Stimulated activated CD4-positive, alpha-beta T cell treated with anti-CD3 and anti-CD28 coated beads, Interleukin-4, amount 100 ng/mL, for 4 hours (primary cell): Measurements from ENCODE around the gene FAM72B.
A peak's percentile ranks its signal among the peaks of the same experiment; 100 is the strongest.
"Not testable (repeated sequence)": the region's sequence is repeated elsewhere in the genome, so short reads cannot be mapped to it uniquely, and the experiment has no call there.

Source experiments
- DNase-seq, 2 experiments: peaks; one replicate each; pipeline ENCODE4 v3.0.0-alpha.2; 2020

Gene FAM72B

DNA sequence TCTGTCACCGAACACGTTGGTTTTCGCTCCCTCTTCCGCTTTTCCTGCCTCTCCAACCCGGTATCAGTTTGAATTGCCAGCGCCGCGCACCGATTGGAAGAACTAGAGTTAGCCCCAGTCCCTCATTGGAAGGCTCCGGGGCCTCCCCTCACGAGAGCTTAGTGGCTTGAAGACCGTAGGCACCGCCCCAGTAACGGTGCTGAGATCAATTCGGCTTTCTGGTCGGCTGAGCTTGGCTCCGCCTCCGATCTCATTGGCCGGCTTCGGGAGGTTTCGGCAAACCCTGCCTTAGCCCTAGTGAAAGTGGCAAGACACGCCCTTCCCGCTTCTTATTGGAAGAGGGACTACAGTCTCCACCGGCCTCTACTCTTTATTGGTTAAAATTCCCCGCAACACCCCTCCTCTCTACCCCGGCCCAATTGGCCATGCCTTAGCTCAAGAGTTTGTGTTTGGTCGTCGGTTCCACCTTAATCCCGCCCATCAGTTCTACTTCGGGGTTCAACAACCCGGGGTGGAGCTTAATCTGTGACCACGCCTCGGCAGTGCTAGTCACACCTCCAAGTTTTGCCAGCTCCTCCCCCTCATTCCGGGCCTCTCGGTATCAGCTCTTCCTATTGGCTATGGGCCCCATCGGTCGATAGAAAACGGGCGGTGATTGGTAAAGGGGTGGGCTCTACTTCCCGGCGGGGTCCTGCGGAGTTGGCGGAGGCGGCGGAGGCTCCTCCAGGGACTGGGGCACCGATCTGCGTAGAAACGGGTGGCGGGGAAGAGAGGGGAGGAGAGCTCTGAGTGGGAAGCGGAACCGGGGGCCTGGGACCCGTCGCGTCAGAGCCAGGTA is at the start of gene FAM72B, which contains the start of gene SRGAP2C:
Gene FAM72B, minus strand, starts transcription at position 51 of the 838 bp plus-strand sequence. CDS start 851 bp downstream, outside the sequence.
Gene SRGAP2C, plus strand, starts transcription at position 686 of the 838 bp plus-strand sequence. CDS start 2,472 bp downstream, outside the sequence.
- DNase-seq = peak; percentile 72 to 94

DNA sequence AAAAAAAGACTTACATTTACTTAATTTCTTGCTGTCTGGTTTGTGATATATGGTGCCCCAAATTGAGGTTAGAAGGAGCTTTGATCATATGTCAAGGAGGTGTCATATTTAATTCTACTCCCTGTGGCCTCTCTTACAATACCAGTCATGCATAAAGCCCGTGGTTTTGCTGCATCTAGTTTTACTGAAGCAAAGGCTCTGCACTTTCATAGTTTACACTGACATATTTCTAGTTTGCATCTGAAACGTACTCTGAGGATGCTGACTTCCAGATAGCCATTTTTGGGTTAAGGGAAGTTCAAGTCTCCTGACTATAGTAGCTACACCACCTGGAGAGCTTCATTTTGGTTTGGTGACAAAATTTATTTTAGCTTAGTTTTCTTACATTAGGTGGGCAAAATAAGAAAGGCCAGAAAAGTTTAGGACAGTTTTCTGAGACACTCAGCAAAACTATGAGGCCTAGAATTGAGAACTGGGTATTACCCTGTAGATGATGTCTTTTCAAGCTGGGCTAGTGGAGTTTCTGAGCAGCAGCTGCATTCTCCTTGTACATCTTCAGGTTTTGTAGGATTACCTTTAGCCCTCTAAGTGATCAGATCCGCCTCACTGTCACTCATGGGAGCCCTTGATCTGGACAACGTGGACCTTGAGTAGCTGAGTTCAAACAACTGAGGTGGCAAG is 48.4 kb upstream of the FAM72B start:
- not testable (repeated sequence) for DNase-seq

DNA sequence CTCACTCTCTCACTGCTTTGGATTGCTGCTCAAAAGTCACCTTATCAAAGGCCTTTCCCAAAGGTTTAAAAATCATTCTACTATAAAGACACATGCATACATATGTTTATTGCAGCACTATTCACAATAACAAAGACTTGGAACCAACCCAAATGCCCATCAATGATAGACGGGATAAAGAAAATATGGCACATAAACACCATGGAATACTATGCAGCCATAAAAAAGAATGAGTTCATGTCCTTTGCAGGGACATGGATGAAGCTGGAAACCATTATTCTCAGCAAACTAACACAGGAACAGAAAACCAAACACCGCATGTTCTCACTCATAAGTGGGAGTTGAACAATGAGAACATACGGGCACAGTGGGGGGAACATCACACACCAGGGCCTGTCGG is 46.5 kb upstream of the FAM72B start:
- not testable (repeated sequence) for DNase-seq

DNA sequence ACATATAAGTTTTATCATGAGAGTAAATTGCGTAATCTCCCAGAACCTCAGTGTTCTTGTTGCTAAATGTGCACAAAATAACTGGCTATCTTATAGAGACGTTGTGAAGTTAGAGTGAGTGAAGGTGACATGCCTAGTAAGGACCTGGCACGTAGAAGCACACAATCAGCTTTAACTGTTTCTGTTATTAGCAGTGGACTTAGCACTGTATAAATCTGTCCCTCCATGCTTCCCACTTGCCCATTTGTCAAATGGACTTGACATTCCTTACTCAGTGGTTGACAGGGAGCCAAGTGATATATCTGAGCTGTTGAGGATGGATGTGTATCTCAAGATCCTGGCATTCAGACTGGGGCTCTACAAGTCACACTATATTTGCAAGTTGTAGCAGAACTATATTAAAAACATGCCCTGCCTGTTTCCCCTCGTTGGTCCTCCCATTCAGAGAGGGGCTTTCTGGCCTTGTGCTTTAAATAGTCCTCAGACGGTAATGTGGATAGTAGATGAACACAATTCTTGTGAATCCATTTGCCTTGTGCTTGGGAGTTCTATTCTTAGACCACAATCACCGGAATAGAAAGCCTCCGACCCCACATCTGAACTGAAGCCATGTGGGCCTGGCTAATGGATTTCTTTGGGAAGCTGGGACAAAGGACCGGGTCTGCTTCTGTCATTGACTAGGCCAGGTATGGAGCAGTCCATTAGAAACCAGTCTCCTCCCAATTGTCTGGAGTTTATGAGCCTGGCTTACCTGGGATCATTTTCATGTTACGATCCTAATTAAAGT is 43.6 kb upstream of the FAM72B start:
- DNase-seq = not testable (repeated sequence)

DNA sequence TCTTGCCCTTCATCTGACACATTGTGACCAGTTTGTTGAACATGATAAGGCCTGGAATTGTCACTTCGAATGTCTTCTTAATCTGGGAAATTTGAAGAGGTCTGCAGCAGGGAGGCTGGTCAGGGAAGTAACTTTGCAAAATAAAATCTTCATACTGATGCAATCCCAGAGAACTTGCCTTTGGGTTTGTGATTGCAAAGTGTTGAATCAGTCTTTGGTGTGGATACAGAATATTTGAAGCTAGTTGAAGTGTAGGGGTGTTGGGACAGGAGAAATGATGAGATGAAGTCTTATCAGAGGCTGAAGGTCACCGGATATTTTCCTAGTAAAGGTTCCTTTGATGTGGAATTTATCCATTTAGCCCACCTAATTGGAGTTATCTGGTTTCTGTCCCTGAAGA is 42.8 kb upstream of the FAM72B start:
- not testable (repeated sequence) for DNase-seq

DNA sequence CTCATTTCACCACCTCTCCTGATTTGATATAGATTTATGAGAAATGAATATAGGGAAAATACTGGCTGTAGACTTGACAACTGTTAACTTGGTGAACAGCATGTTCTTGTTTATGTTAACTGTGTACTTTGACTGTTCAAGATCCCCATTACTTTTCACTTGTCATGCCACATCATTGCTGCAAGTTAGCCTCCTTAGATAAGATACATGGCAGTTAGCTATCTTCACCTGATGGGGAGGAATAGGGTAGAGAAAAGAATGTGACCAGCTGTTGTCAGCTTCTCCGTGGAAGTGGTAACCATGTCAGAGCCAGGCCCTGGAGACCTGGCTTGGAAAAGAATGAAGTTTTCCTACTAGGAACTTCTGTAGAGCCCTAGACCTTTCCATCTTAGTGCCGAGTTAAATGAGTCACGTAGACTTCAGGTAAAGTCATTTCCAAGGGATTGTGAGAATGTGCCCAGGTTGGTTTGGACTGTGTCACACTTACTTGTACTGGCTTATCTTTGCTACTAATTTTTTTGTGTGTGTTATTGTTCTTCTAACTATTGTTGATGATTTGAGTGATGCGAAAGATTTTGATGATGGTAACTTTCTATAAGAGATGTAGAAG is 42.3 kb upstream of the FAM72B start:
- DNase-seq = not testable (repeated sequence)

DNA sequence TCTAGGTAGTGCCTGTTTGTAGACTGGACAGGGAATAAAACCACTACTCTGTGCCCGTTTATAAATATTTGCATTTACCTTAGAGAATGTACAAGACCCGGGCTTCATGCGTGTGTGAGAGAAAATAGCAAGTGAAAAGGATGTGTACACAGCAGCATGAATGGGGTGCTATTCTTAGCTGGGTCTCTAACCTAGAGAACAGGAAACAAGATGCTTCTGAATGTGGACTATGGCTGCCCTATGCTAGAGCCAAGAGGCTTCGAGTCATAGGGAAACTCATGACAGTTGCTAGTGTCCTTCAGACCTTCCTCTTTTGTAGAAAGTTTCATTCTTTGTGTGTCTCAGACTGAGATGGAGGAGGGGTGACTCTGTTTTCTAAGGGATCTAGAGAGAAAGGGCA is 40.6 kb upstream of the FAM72B start:
- DNase-seq = not testable (repeated sequence)

DNA sequence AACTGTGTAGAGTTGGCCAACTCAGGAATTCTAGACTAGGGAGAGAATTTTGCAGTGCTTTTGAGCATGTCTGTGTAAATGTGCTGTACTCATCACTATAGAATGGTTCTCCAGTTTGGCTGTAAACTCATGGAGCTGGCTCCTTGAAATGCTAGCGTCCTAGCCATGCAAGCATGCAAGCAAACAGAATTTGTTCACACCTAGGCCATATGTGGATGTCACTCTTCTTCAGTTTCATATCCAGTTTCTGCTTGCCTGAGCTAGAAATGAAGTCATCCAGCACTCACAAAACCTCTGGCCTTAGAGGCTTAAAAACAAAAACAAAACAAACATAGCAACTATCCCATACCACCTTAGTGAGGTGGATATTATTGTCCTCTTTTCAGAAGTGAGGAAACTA is 37.6 kb upstream of the FAM72B start:
- DNase-seq = not testable (repeated sequence)

DNA sequence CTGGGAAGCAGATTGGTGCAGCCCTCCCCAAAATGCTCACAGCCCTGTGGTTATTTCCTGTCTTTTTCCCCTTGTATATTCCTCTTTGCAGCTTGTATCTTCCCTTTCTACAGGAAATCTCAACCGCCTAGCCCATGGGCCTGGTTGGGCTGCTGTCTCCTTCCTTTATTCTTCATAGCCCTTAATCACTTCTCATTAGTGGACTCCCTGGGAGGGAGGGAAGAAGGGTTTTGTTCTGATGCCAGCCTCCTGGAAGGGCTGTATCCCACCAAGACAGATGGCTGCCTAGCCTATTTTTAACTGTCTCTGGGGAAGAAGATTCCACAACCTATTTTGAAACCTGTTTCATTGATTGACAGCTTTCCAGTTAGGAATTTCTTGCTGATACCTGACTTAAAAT is 32.5 kb upstream of the FAM72B start:
- not testable (repeated sequence) for DNase-seq

DNA sequence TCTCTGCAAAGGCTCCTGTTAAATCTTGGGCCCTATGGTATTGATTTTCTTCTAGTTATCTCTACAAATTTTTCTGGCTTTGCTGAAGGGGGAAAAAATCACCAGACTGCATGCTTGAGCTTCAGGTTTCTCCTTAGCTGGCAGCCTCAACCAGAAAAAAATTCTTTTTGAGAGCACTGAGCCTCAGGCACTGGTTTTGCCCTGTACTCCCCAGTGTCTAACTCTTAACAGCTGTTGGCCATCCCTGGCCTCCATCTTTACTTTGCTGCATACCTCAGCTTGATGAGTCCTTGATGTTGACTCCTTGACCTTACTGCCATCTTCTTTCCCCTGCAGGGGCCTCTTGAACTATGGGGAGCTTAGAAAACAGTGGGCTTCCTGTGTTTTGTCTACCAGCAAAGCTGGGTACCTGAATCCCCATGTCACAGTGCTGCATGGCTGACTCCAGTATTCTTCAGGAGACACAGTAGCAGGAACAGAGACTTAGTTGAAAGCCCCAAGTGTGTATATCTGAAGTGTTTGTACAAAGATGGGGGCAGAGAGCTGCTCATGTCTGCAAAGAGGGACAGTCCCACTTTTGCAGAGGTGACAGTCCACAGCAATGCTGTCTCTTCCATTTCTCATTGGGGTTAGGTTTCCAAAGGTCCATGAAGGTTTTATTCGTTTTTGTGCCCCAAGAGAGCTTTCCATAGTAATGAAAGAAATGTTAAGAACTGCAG is 31.7 kb upstream of the FAM72B start:
- DNase-seq = not testable (repeated sequence)

DNA sequence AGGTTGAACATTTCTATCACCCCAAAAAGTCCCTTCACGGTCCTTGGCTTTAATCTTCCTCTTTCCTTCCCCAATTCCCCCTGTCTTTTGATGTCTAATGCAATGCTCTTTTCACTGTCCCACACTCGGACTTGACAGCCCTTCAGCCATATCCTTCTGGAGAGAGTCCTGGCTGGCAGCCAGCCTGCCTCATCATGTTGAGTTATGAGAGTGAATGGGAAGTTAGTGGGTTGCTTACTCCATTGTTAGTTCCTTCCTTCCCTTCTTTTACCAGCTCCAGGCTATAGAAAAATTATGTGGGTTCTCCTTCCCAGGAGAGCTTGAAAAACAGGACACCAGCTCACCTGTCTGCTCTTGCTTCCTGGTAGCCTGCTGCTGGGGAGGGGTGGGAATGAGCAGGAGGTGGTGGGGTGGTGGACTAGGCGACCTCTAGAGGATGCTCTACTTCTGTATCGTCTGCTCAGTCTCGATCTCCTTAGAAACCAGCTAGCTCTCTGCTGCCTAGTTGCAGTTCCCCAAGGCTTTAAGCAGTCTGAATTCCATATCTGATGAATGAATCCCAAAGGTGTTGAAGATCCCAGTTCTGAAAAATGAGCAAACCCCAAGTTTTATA is 30.5 kb upstream of the FAM72B start:
- DNase-seq = not testable (repeated sequence)

DNA sequence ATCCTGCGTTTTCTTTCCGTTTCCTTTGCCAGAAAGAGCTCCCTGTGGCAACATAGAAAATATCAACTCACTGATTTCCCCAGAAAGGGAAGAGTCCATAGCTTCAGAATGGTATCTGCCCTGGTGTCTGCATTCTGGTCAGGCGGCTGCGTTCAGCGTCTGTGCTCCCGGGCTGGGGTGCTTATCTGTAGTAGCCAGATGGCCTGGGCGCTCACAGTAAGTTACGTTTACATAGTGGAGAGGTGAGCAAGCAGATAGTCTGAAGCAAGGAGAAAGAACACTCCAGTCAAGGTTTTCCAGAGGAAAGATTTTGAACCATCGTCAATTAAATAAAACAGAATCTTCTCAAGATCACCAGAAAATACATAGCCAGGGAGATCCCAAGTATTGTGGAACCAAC is 29.4 kb upstream of the FAM72B start:
- not testable (repeated sequence) for DNase-seq

DNA sequence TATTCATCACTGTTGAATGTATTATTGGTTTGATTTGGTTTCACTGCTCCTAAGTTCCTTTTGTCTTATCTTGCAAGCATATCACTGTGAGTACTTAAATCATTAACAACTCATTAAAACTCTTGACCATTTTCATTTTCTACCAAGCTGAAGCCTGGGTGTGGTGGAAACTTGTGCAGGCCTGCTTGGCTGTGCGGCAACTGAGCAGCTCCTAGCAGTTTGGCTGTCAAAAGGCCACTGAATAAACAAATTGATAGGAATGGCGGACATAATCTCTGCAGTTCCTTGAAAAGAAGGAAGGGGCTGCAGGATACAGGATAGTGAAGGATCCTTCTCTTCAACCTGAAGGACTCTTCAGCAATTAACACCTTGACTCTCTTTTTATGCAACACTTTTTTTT is 26.6 kb upstream of the FAM72B start:
- not testable (repeated sequence) for DNase-seq

DNA sequence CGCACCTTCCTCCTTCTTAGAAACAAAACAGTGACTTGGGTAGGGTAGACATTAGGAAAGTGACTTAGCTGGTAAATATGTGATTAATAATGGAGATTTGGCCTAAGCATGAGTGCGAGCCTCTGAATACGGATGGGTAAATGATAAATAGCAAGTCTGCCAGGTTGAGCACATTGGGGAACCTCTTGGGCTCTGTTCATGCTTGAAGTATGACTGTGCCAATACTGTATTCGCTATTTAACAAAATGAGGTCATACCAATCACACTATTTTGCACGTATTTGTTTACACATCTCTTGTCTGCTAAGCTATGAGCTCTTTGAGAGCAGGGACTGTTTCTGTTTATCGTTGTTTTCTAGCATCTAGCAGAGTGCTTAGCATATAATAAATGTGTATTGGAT is 24.2 kb upstream of the FAM72B start:
- DNase-seq = not testable (repeated sequence)

DNA sequence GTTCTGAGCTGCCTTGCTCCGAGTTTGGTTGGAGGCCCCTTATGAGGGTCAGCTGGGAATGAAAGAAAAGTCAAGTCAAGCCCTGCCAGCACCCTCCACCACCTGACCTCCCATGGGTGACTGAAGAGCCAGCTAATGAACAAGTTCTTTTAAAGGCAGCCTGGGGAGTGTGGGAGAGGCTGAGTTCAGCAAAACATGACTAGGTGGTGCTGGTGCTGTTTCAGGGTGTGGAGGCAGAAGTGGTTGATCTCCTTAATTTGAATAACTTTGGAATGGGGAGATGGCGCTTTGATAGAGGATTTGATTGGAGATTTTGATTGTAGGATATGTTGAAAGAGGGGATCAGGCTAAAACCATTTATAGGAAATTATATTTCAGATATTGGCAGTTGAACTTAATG is 23.2 kb upstream of the FAM72B start:
- not testable (repeated sequence) for DNase-seq

DNA sequence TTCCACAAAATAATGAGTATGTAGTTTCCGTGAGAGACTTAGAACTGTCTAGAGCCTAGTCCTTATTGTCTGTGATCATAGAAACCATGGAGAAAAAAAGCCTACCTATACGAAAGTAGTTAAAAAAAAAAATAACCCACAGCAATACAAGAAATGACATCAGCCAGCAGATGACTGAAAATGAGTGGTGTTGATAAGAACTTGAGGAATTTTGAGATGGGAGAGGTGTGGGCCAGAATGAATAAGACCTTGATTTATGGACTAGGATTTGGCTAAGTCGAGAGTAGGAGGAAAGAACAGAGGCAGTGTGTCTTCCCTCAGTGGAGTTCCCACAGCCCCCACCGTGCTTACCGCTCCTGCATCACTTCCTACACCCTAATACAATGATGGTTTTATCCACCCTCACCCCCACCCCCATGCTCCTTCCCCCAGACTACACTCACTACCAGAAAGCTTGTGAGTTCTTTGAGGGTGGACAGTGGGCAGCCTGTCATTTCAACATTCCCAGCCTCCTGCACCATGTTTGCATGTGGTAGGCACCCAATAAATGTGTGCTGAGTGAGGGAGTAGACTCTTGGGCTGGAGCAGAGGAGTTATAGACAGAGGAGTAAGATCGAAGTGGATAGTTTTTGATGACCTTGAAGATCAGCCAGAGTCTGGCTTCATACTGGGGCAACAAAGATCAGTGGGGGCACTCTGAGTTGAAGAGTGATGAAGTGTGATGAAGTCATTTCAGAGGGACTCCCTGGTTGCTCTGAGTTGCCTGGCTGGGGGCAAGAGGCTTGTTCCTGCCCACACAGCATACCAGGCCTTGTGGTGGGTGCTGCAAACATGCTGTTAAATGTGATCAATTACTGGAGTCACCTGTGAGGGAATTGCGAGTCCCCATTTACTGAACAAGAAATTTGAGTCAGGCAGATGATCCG is 21.9 kb upstream of the FAM72B start:
- not testable (repeated sequence) for DNase-seq

DNA sequence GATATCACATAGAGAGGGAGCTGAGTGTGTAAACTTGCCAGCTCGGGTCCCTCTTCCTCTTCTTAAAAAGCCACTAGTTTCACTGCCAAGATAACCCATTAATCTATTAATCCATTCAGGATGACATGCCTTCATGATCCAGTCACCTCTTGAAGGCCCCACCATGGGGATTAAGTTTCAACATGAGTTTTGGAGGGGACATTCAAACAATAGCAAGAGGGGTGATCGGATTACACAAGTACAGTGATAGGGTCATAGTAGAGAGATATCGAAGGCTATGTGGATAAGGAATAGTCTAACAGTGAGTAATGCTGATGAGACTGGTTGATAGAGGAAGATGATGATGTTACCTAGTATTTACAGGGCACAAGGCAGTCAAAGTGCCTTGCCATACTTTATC is 18.8 kb upstream of the FAM72B start:
- not testable (repeated sequence) for DNase-seq

DNA sequence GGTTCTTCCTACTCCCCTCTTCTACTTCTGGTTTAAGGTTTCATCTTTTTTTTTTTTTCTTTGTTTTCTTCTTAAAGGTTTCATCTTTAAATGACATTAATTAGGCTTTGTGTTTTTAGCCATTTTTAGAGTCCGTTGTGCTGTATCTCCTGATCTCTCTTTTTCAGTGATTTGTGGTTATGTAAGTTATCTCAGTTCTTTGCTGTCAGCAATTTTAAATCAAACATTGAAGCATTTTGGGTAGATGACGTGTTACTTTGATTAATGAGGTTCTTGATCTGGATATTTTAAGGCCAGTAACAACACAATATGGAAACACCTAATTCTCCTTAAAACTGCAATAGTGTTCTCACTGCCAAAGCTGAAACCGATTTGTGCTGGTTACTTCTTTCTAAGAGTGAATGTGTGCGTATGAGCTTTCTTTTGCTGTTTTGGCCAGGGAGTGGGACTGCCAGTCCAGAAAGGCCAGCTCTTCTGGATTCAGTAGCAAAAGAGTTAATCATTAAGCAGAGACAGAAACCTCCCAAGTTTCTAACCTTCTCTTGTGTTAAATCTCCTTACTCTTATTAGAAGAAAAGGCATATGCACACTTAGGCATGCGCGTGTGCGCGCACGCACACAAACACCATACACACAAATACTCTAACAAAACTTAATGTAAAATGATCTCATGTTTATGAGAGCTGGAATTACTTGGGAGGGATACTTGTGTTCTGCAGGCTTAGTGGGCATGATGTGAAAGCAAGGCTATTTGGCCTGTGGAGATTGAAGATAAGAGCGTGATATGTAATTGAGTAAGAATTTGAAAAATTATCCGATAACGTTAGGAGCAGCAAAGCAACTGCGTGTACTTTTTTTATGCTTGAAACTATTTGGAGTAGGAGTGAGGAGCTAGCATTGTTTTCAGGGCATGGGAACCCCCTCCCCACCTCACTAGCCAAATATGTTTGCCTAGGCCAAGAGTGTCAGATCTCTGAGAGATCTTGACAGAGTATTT is 17.1 kb upstream of the FAM72B start:
- not testable (repeated sequence) for DNase-seq

DNA sequence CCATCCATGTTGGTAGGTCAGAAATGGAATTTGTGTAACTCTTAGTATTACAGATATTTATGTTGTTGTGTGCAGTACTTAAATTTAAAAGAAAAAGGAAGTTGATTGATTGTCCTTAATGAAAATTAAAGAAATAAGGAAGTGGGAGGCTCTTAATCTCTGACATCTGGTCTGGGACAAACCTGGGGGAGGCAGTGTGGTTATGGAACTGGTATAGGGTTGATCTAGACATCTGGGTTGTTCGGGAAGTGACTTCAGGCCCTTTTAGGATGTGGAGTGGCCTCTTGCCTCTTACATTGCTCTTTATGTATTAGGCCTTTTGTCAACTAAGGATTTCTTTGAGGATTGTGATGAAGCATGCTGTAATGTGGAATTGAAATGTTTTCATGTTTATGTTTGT is 16.1 kb upstream of the FAM72B start:
- not testable (repeated sequence) for DNase-seq
